Activated CD4-positive, CD25-positive, alpha-beta regulatory T cell treated with anti-CD3 and anti-CD28 coated beads, Interleukin-2, amount 50 U/mL, for 72 hours (primary cell): ENCODE measurements around the gene LMNTD1.
"Not testable (repeated sequence)": the region's sequence is repeated elsewhere in the genome, so short reads cannot be mapped to it uniquely, and the experiment has no call there.

Source experiments
- DNase-seq: peaks from one replicate; pipeline ENCODE4 v3.0.0; 2021

LMNTD1 gene

DNA sequence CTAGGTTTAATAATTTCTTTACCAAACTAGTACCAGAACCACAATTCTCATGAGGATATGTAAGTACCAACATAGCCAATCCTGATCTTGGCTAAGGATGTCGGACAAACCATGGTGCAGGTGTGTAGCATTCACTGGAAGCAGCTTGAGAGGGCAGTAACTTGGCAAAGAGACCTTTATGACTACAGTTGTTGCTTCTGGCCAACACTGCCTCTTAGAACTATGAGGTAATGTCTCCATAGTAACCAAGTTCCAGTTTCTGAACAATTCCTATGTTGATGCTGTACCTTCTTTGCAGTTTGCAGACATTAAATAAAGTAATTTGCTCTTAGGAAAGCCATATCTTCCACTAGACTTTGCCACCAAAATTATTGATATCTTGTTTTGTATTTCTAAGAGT lies at the start of gene LMNTD1:
Gene LMNTD1, minus strand, starts transcription at position 186 of the 400 bp plus-strand sequence. CDS start 324 bp downstream, outside the sequence.
- DNase-seq, result no peak

- no peak for DNase-seq
Measured at GRCh38 chr12:25598956-25599355, 45.9 kb upstream of the LMNTD1 start.

GRCh38 chr12:25595496-25595895 lies 42.4 kb upstream of the LMNTD1 start:
- not testable (repeated sequence) for DNase-seq

- no peak for DNase-seq
Measured at GRCh38 chr12:25594376-25594775, 41.3 kb upstream of the LMNTD1 start.

DNA sequence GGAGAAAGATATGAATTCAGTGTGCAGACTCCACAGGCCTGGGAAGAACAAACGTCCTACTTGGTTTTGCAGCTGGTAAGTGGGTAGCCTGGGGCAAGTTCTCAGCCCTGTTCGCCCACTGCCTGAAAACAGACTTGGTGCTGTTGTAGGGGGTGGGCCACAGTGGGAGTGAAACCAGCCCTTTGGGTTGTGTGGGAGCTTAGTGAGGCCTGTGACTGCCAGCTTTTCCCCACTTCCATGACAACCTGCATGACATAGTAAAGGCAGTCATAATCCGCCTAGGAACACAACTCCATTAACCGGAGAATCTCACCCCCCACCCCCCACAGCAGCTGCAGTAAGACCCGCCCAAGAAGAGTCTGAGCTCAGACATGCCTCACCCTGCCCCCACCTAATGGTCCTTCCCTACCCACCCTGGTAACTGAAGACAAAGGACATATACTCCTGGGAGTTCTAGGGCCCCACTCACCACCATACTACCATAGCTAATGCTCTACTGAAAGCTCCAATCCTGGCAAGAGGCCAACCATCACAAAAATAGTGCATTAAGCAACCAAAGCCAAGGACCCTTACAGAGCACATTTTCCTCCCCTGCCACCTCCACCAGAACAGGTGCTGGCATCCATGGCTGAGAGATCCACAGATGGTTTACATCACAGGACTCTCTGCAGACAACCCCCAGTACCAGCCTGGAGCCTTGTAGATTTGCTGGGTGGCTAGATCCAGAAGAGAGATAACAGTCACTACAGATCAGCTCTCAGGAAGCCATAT lies 39.8 kb upstream of the LMNTD1 start:
- no peak for DNase-seq

GRCh38 chr12:25591144-25591543 lies 38.1 kb upstream of the LMNTD1 start:
- DNase-seq, result no peak

GRCh38 chr12:25590011-25590721 lies 37.1 kb upstream of the LMNTD1 start:
- DNase-seq, result peak; percentile 52

GRCh38 chr12:25587346-25587745 lies 34.3 kb upstream of the LMNTD1 start:
- no peak for DNase-seq

DNA sequence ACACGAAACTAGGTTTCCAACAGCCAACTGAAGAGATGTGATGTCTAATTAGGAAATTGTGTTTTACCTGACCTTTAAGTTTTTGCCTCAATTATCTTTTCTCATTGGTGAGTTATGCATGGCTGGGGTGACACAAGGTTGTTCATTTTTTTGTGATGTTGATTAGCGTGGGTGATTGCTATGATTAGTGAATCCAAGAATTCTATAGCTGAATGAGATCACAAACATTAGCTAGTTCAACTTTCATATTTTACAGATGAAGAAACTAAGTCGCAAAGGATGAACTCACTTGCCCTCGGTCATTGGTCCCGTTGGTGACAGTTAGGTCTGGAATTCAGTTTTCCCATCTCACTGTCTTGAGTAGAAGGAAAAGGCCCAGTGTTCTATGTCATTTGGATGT lies 32.6 kb upstream of the LMNTD1 start:
- DNase-seq, result no peak

DNA sequence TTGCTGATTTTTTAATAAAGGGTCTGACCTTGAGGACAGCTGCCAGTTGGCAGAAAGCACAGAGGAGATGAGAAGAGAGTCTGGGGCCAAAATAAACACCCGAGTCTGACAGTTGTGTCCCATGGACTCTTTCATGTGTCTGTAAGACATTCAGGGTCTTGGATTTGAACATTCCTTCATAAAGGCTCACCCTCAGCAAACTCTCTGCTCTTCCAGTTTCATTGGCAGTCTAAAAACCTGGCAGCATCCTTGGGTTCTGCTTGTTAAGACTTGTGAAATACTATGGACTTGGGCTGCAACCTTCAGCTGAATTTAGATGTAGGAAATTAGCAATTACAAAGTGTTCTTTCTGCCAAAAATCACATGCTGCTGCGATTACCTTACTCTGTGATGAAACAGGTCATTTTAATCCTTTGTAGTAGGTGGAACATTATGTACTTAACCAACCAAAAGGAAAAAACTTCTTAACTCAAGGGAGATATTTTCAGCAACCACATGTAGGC lies 32.0 kb upstream of the LMNTD1 start:
- DNase-seq, result no peak

DNA sequence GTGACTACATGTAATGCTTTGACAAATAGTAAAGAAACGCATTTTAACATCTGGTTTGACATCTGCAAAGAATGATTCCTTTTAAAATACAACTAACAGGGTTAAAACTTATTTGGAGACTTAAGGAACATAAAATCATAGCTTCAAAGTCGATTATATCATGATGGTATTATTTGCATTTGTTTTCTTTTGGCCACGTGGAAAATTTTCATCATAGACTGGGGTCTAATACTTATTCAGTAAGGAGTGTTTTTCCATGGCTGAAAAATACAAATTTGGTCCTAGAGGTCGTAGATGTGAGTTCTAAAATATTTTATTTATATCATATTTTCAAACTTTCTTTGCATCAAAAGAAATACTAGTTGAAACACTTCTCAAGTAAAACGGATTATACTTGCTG lies 31.5 kb upstream of the LMNTD1 start:
- no peak for DNase-seq

- DNase-seq, result no peak
Measured at GRCh38 chr12:25583545-25583944, 30.5 kb upstream of the LMNTD1 start.

- no peak for DNase-seq
Measured at GRCh38 chr12:25581067-25581466, 28.0 kb upstream of the LMNTD1 start.

GRCh38 chr12:25578411-25579143 lies 25.5 kb upstream of the LMNTD1 start:
- no peak for DNase-seq

DNA sequence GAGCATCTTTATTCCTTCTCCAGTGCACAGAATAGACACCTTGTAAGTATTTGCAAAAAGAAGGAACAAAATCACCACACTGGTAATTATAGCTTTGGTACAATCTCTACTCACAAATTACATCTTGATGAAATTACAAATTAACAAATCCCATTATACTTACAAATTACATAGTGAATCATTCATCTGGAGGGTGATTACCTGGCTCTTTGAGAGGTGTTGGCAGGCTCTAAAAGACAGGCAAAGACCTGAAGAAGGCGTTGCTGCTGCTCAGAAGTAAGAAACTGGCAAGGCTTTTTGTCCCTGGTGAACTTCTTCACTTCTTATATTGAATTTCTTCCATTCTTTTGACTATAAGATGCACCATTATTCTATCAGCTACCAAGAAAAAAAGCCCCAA lies 21.7 kb upstream of the LMNTD1 start:
- DNase-seq, result no peak

- DNase-seq, result no peak
Measured at GRCh38 chr12:25573346-25573745, 20.3 kb upstream of the LMNTD1 start.

DNA sequence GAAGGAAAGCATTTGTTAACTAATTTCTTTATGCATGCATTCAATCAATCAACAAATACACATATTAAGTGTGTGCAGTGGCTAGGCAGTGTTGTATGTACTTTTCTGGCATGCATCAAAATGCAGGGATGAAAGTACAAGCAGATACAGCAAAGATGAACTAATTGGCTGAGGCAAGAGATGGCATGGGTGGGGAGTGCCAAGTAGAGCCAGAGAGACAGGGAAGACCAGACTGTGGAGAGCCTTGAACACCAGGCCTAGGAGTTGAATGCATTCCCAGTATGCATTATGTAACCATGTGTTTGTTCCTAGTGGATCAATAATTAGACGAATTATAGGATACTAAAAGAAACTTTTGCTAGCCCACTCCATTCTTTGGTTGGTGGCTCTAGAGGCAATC lies 17.3 kb upstream of the LMNTD1 start:
- DNase-seq, result no peak

- no peak for DNase-seq
Measured at GRCh38 chr12:25566202-25566949, 13.3 kb upstream of the LMNTD1 start.

- no peak for DNase-seq
Measured at GRCh38 chr12:25558586-25558985, 5.5 kb upstream of the LMNTD1 start.

DNA sequence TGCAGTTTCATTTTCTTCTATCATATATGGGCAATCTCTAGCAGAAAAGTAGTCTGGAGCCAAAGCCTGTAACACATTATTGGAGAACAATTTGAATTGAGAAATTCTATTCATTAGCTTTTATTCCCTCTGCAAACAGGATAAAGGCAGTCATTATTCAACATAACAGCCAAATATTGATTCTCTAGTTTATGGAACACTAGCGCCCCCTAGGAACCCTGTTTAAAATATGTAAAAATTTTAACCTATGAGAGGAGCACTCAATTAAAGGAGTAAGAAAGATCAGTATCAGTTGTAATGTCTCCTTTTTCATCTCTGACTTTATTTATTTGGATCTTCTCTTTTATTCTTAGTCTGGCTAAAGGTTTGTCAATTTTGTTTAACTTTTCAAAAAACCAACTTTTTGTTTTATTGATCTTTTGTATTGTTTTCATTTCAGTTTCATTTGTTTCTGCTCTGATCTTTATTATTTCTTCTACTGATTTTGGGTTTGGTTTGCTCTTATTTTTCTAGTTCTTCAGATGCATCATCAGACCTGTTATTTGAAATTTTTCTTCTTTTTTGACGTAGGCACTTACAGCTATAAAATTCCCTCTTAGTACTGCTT lies 4.8 kb upstream of the LMNTD1 start:
- DNase-seq, result no peak

DNA sequence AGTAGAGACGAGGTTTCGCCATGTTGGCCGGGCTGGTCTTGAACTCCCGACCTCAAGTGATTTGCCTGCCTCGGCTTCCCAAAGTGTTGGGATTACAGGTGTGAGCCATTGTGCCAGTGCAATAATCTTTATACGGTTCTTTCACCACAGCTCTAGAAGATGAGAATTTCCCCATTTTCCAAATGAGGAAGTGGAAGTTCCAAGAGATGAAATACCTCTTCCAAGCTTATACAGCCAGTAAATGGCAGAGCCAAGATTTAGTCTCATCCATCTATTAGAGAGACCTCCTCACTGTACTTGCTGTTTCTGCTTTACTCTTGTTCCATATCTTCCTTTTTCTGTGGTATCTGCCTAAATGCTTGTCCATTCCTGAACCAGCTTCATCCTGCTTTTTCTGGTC lies 3.1 kb upstream of the LMNTD1 start:
- DNase-seq, result no peak

DNA sequence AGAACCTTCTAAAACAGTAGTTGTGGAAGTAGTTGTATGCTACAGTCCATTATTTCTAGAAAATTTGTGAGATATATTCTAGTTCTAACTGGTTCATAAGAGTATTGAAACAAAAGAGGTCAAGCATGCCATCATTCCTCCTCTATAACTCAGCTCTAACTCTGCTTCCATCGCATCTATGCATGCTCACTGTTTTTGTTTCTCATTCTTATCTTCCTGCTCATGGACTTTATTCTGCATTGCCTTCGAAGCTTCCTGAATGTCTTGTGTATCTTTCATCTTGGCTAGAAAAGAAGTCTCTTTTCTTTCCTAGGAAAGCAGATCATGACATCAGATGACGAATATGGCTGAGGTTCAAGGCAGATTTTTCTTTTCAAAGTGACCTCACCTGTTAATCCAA lies 402 bp downstream of the LMNTD1 start:
- DNase-seq, result no peak
